Caco-2 (cell line): ENCODE measurements around the gene C1QTNF5. TPM values are rescaled to one million over a fixed set of nuclear protein-coding genes. Genes with fewer than 3 reads are reported as not detected.

ENCODE experiments used
- BruUV-seq: library from RNA; stranded (reverse); fragments of 400-500 nt; replicated peaks from 2 replicates; lab custom pipeline; 2021; lab: Mats Ljungman, UMichigan
- CTCF ChIA-PET: fragments of 300-600 bp; sonication (Branson Sonifier 250); formaldehyde crosslinking; loops from one replicate; lab custom pipeline; 2022; ENCODE audit warnings: antibody characterized with exemption; lab: Charles Lee
- POLR2A ChIA-PET: fragments of 300-600 bp; sonication (Branson Sonifier 250); formaldehyde crosslinking; loops from one replicate; lab custom pipeline; 2022; ENCODE audit warnings: antibody characterized with exemption; lab: Charles Lee
- DNase-seq, 2 experiments: peaks; one replicate each; pipeline versions ENCODE4 v3.0.0 to v3.0.0-alpha.2; 2020 to 2022
- H3K27me3 ChIP-seq: replicated peaks from 2 replicates; pipeline ENCODE4 v1.6.0; 2011; ENCODE audit warnings: low read length; ENCODE audit not compliant: control insufficient read depth, insufficient read depth
- H3K36me3 ChIP-seq: 2 replicates; pipeline ENCODE4 v1.5.1; 2011; ENCODE audit warnings: low read length; ENCODE audit not compliant: control insufficient read depth, insufficient read depth
- H3K4me1 ChIP-seq: fragments of 250-450 bp; sonication (Bioruptor Pico); 2 replicates; pipeline ENCODE4 v1.5.1; 2020; ENCODE audit warnings: mild to moderate bottlenecking
- H3K4me3 ChIP-seq: 2 replicates; pipeline ENCODE4 v1.5.1; 2011; ENCODE audit warnings: low read depth, mild to moderate bottlenecking, control low read depth, low read length
- H3K9me3 ChIP-seq: fragments of 250-450 bp; sonication (Bioruptor Pico); 2 replicates; pipeline ENCODE4 v1.5.1; 2020; ENCODE audit warnings: mild to moderate bottlenecking, moderate library complexity
- H3K27ac Mint-ChIP-seq: one replicate; pipeline ENCODE4 v1.8.0; 2022; ENCODE audit warnings: mixed read lengths; ENCODE audit not compliant: unreplicated experiment
- H3K27me3 Mint-ChIP-seq: one replicate; pipeline ENCODE4 v1.8.0; 2022; ENCODE audit warnings: mixed read lengths; ENCODE audit not compliant: insufficient read depth, unreplicated experiment
- H3K36me3 Mint-ChIP-seq: one replicate; pipeline ENCODE4 v1.8.0; 2022; ENCODE audit warnings: mild to moderate bottlenecking, mixed read lengths; ENCODE audit not compliant: insufficient read depth, unreplicated experiment
- H3K4me1 Mint-ChIP-seq: one replicate; pipeline ENCODE4 v1.8.0; 2022; ENCODE audit warnings: low read depth, mixed read lengths; ENCODE audit not compliant: unreplicated experiment
- H3K4me3 Mint-ChIP-seq: one replicate; pipeline ENCODE4 v1.8.0; 2022; ENCODE audit warnings: mild to moderate bottlenecking, moderate library complexity, mixed read lengths; ENCODE audit not compliant: unreplicated experiment
- H3K9me3 Mint-ChIP-seq: one replicate; pipeline ENCODE4 v1.8.0; 2022; ENCODE audit warnings: mixed read lengths; ENCODE audit not compliant: unreplicated experiment
- CTCF ChIP-seq, 2 experiments: fragments of 200-600 bp in 1 of 2; IDR thresholded peaks; 1 replicate in 1 of 2; 2 replicates in 1 of 2; pipeline versions ENCODE4 v1.5.1 to v1.8.0; 2011 to 2022; ENCODE audit warnings: antibody characterized with exemption in 1 of 2, control low read depth in 1 of 2, inconsistent platforms in 1 of 2, low read depth in 1 of 2, low read length in 1 of 2, mild to moderate bottlenecking in 1 of 2, moderate library complexity in 1 of 2; ENCODE audit not compliant: insufficient read depth in 1 of 2, severe bottlenecking in 1 of 2, unreplicated experiment in 1 of 2
- intact Hi-C: fragments of 100-400 bp; cut with micrococcal nuclease; formaldehyde crosslinking; loops from one replicate; pipeline ENCODE4 v1.10.0; 2022; ENCODE audit not compliant: unreplicated experiment
- microRNA-seq: library from miRNA; unstranded; fragments of <30 nt; microRNA quantifications from one replicate; pipeline ENCODE4 v1.2.0, GENCODE V29; 2022
- total RNA-seq: library from RNA; stranded (reverse); gene quantifications from 2 replicates; pipeline ENCODE4 v1.2.3, GENCODE V29; 2022

Gene C1QTNF5
- total RNA-seq, 1 experiment from 2014 or later, result 1.2 TPM

- Mint-ChIP-seq H3K4me1 (no peaks in the 10 kb centered on the region), H3K36me3 (peaks cover 65% of the 10 kb centered on the region), H3K27ac (no peak overlapping the region), H3K9me3 (no peaks in the 10 kb centered on the region), H3K4me3 (no peak overlapping the region), H3K27me3 (no peaks in the 10 kb centered on the region)
- TF ChIP-seq CTCF (IDR thresholded peaks at IDR 0.05; ENCODE audit: insufficient read depth in 1 of 2, low read depth in 1 of 2, low read length in 1 of 2, severe bottlenecking in 1 of 2, unreplicated experiment in 1 of 2), result no peak
- Histone ChIP-seq H3K36me3 (peaks cover 18% of the 10 kb centered on the region), H3K4me3 (no peak overlapping the region), H3K4me1 (no peaks in the 10 kb centered on the region), H3K27me3 (no peaks in the 10 kb centered on the region), H3K9me3 (peaks cover 9% of the 10 kb centered on the region; the same call in 1 of the 2 replicates)
- intact Hi-C loops, result no loop called here
- BruUV-seq, result no TSS peak
- ChIA-PET POLR2A (interaction anchor here (0.5 kb wide), 1 partner anchor 25 kb away, joined by 4 read pairs; no protein-coding TSS in a partner anchor), CTCF (interaction anchor here (0.7 to 1.0 kb wide), 2 partner anchors 89 to 193 kb away, joined by 3 to 9 read pairs; partner anchors contain the start of gene CBL)
- no peak for DNase-seq
Measured at GRCh38 chr11:119295178-119295577, 45.5 kb downstream of the C1QTNF5 start.

GRCh38 chr11:119293461-119293860 lies 47.2 kb downstream of the C1QTNF5 start:
- CTCF ChIA-PET, result interaction anchor here (0.7 kb wide), 1 partner anchor 120 kb away, joined by 3 read pairs; no protein-coding TSS in a partner anchor
- H3K4me3 ChIP-seq, result no peak overlapping the region
- intact Hi-C loops, result no loop called here
- Mint-ChIP-seq H3K4me1 (no peaks in the 10 kb centered on the region), H3K4me3 (no peak overlapping the region), H3K27ac (no peak overlapping the region), H3K9me3 (no peaks in the 10 kb centered on the region), H3K36me3 (peaks cover 61% of the 10 kb centered on the region), H3K27me3 (no peaks in the 10 kb centered on the region)
- peaks cover 12% of the 10 kb centered on the region for H3K36me3 ChIP-seq
- DNase-seq, result no peak
- TF ChIP-seq CTCF (IDR thresholded peaks at IDR 0.05; ENCODE audit: insufficient read depth in 1 of 2, low read depth in 1 of 2, low read length in 1 of 2, severe bottlenecking in 1 of 2, unreplicated experiment in 1 of 2), result no peak
- H3K9me3 ChIP-seq, result peaks cover 11% of the 10 kb centered on the region; the same call in 1 of the 2 replicates
- BruUV-seq, result no TSS peak
- POLR2A ChIA-PET, result no interaction called here
- H3K27me3 ChIP-seq, result no peaks in the 10 kb centered on the region
- H3K4me1 ChIP-seq, result no peaks in the 10 kb centered on the region

- no peak for TF ChIP-seq CTCF (IDR thresholded peaks at IDR 0.05; ENCODE audit: insufficient read depth in 1 of 2, low read depth in 1 of 2, low read length in 1 of 2, severe bottlenecking in 1 of 2, unreplicated experiment in 1 of 2)
- CTCF ChIA-PET, result interaction anchor here (0.6 kb wide), 1 partner anchor 798 kb away, joined by 3 read pairs; no protein-coding TSS in a partner anchor
Measured at GRCh38 chr11:119290894-119291497, 49.7 kb downstream of the C1QTNF5 start.

More at GRCh38 chr11:119290894-119291497, 49.7 kb downstream of the C1QTNF5 start:
- BruUV-seq, result no TSS peak
- Mint-ChIP-seq H3K27ac (no peak overlapping the region), H3K4me1 (no peaks in the 10 kb centered on the region), H3K9me3 (no peaks in the 10 kb centered on the region), H3K27me3 (no peaks in the 10 kb centered on the region), H3K36me3 (peaks cover 51% of the 10 kb centered on the region), H3K4me3 (no peak overlapping the region)
- POLR2A ChIA-PET, result no interaction called here
- H3K9me3 ChIP-seq, result peaks cover 11% of the 10 kb centered on the region; the same call in 1 of the 2 replicates
- H3K4me1 ChIP-seq, result no peaks in the 10 kb centered on the region
- no peaks in the 10 kb centered on the region for H3K27me3 ChIP-seq
- intact Hi-C loops, result no loop called here
- no peak for DNase-seq
- H3K4me3 ChIP-seq, result no peak overlapping the region
- H3K36me3 ChIP-seq, result peaks cover 4% of the 10 kb centered on the region

Small RNAs within 50 kb of the gene (microRNA-seq; reads per million reads assigned to microRNA genes)
- not detected for gene MIR6756

Other genes with a start within 250 kb of the C1QTNF5 start
- 117 and 119 TPM in 2 replicates for gene DPAGT1, start 239.0 kb downstream of the C1QTNF5 start, total RNA-seq
- gene C2CD2L, start 233.5 kb downstream of the C1QTNF5 start, total RNA-seq, result 14.7 and 15.4 TPM in 2 replicates
- gene HINFP, start 219.3 kb downstream of the C1QTNF5 start, total RNA-seq, result 61.6 and 65.2 TPM in 2 replicates
- gene ABCG4, start 191.8 kb downstream of the C1QTNF5 start, total RNA-seq, result 0.18 TPM in 1 of 2 replicates, not detected in the other
- gene NLRX1, start 172.2 kb downstream of the C1QTNF5 start, total RNA-seq, result 7.2 and 8.0 TPM in 2 replicates
- gene NHERF4, start 155.4 kb downstream of the C1QTNF5 start, total RNA-seq, result 9.6 and 10.0 TPM in 2 replicates
- gene CBL, start 134.5 kb downstream of the C1QTNF5 start, total RNA-seq, result 52.7 and 53.5 TPM in 2 replicates
- gene MCAM, start 23.8 kb downstream of the C1QTNF5 start, total RNA-seq, result 8.3 and 9.8 TPM in 2 replicates
- 85.8 and 92.7 TPM in 2 replicates for gene RNF26, start 6.4 kb downstream of the C1QTNF5 start, total RNA-seq
- not detected in 2 replicates for gene MFRP, start 5.8 kb upstream of the C1QTNF5 start, total RNA-seq
- 13.9 and 14.4 TPM in 2 replicates for gene USP2, start 40.8 kb upstream of the C1QTNF5 start, total RNA-seq
- gene THY1, start 82.3 kb upstream of the C1QTNF5 start, total RNA-seq, result not detected in 2 replicates